ENCODE measurements around the gene HDAC7.

Gene HDAC7

GRCh38 chr12:47822401-47822800 is 2.7 kb upstream of the HDAC7 start:
- POLR2A ChIA-PET = no interaction called here
- no peak for TF ChIP-seq CTCF (IDR thresholded peaks at IDR 0.05; ENCODE audit: control extremely low read depth, extremely low read depth, low read depth, missing control alignments)
- CTCF ChIA-PET = interaction anchor here (1.0 to 7.8 kb wide), 6 partner anchors 9 to 81 kb away, joined by 3 to 260 read pairs (median 4); no protein-coding TSS in a partner anchor
- DNase-seq (ENCODE audit: extremely low spot score) = no peak

GRCh38 chr12:47821346-47821706 is 1.6 kb upstream of the HDAC7 start:
- TF ChIP-seq CTCF (IDR thresholded peaks at IDR 0.05; ENCODE audit: control extremely low read depth, extremely low read depth, low read depth, missing control alignments) = no peak
- POLR2A ChIA-PET = no interaction called here
- no peak for DNase-seq (ENCODE audit: extremely low spot score)
- CTCF ChIA-PET = interaction anchor here (0.9 to 7.8 kb wide), 4 partner anchors 13 to 128 kb away, joined by 3 to 260 read pairs (median 3); no protein-coding TSS in a partner anchor

- CTCF ChIA-PET = interaction anchor here (0.9 to 7.8 kb wide), 4 partner anchors 12 to 84 kb away, joined by 3 to 260 read pairs (median 25); partner anchors contain the start of gene VDR
- TF ChIP-seq CTCF (IDR thresholded peaks at IDR 0.05; ENCODE audit: control extremely low read depth, extremely low read depth, low read depth, missing control alignments) = no peak
- POLR2A ChIA-PET = no interaction called here
- no peak for DNase-seq (ENCODE audit: extremely low spot score)
Measured at GRCh38 chr12:47820631-47821345, 1.1 kb upstream of the HDAC7 start.

GRCh38 chr12:47819138-47819895 is 386 bp downstream of the HDAC7 start:
- peak; percentile 69 for DNase-seq (ENCODE audit: extremely low spot score)
- CTCF ChIA-PET = interaction anchor here (1.1 to 7.8 kb wide), 6 partner anchors 12 to 105 kb away, joined by 3 to 260 read pairs (median 22); no protein-coding TSS in a partner anchor
- POLR2A ChIA-PET = no interaction called here
- TF ChIP-seq CTCF (IDR thresholded peaks at IDR 0.05; ENCODE audit: control extremely low read depth, extremely low read depth, low read depth, missing control alignments) = peak; percentile 58

GRCh38 chr12:47818467-47819137 is 1.1 kb downstream of the HDAC7 start:
- no peak for TF ChIP-seq CTCF (IDR thresholded peaks at IDR 0.05; ENCODE audit: control extremely low read depth, extremely low read depth, low read depth, missing control alignments)
- ChIA-PET CTCF (interaction anchor here (0.9 to 7.8 kb wide), 10 partner anchors 12 to 145 kb away, joined by 3 to 260 read pairs (median 11); partner anchors contain the start of gene TMEM106C), POLR2A (interaction anchor here (2.3 kb wide), 1 partner anchor 13 kb away, joined by 8 read pairs; no protein-coding TSS in a partner anchor)
- no peak for DNase-seq (ENCODE audit: extremely low spot score)

GRCh38 chr12:47818007-47818376 is 1.7 kb downstream of the HDAC7 start:
- TF ChIP-seq CTCF (IDR thresholded peaks at IDR 0.05; ENCODE audit: control extremely low read depth, extremely low read depth, low read depth, missing control alignments) = no peak
- CTCF ChIA-PET = interaction anchor here (0.9 to 7.8 kb wide), 14 partner anchors 11 to 145 kb away, joined by 3 to 260 read pairs (median 4); partner anchors contain the start of genes RAPGEF3 and TMEM106C
- POLR2A ChIA-PET = interaction anchor here (0.6 to 2.3 kb wide), 2 partner anchors 14 to 47 kb away, joined by 3 to 8 read pairs; no protein-coding TSS in a partner anchor
- DNase-seq (ENCODE audit: extremely low spot score) = no peak

All from GM10248 (cell line).